DMS153 treated with DMSO at 0.1 percent for 48 hours (cell line): ENCODE data around the gene CASZ1.

Experiments
- DNase-seq: peaks from one replicate; lab custom pipeline; 2025; ENCODE audit not compliant: unreplicated experiment; lab: John Stamatoyannopoulos, UW

CASZ1 gene

DNA sequence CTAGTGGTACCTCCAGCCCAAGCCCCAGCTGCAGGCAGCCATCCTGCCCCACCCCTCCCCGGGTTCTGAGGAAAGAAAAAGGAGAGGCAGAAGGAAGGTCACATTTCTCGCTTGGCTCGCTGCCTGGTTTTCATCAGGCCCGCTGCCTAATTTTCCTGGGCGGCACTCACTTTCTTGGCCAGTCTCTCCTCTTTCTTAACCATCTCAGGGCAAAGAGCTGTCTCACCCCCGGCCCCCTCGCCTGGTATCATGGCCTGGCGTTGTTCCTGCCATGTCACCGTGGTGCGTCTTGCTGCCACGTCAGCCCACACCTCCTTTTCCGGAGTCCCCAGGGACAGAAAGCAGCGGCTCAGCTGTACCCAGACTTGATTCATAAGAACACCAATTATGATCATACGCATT is 26.6 kb upstream of the CASZ1 start:
- no peak for DNase-seq

DNA sequence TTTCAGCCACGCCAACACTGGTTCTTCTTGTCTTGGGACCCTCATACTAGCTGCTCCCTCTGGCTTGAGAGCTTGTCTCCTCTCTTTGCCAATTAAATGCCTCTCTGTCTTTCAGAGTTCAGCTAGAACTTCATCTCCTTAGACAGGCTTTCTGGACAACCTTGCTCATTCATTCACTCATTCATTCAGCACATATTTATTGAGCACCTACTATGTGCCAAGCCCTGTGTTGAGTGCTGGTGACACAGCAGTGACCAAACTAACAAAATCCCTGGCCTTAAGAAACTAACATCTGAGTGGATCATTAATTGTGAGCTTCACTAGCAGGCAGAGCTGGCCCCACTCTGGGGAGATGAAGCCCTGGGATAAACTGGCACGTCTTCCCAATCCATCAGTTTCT is 24.9 kb upstream of the CASZ1 start:
- no peak for DNase-seq

DNA sequence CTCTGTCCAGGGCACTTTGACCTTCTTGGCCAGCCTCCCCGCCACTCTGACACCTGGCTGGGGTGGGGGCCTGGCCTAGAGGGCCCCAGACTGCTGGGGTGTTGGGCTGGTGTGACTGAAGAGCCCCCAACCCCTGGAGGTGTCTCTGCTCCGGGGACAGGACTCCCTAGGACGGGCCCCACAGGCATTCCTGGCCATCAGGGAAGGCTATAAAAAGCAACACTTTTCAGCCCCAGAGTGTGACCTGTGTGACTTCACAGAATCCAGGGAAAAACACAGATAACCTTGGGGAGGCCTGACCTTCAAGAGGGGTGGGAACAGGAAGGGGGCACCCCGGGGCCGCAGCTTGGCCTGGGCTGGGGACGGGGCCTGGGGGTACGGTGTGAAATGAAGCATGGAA is 24.0 kb upstream of the CASZ1 start:
- no peak for DNase-seq

DNA sequence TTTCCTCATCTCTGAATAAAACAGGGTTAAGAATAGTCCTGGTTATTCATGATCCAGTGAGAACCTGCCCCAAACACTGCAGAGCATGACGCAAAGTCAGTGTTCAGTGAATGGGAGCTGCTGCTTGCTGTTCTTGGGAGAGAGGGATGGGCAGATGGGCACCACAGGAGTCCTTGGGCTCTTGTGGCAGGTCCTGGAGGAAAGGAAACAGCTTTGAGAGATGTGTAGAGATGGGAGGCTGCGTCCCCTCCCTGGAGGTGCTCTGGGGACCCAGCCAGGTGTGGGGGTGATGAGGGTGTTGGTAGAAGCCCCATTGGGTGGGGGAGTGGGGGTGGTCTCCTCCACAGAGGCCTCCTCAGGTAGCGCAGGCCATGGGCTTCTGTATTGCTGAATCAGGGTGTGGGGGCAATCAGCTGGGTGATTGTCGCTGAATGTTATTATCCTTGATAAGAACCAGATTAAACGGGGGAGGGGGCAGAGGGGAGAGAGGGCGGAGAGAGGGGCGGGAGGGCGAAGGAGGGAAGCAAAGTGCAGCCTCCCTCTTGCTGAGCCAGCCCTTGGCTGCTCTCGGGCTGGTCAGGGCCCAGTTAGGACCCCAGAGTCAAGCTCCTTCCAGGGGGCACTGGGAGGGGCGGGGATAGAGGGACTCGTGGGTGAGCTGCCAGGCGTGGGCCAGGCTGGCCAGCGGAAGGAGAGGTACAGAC is 22.9 kb upstream of the CASZ1 start:
- DNase-seq, result no peak

DNA sequence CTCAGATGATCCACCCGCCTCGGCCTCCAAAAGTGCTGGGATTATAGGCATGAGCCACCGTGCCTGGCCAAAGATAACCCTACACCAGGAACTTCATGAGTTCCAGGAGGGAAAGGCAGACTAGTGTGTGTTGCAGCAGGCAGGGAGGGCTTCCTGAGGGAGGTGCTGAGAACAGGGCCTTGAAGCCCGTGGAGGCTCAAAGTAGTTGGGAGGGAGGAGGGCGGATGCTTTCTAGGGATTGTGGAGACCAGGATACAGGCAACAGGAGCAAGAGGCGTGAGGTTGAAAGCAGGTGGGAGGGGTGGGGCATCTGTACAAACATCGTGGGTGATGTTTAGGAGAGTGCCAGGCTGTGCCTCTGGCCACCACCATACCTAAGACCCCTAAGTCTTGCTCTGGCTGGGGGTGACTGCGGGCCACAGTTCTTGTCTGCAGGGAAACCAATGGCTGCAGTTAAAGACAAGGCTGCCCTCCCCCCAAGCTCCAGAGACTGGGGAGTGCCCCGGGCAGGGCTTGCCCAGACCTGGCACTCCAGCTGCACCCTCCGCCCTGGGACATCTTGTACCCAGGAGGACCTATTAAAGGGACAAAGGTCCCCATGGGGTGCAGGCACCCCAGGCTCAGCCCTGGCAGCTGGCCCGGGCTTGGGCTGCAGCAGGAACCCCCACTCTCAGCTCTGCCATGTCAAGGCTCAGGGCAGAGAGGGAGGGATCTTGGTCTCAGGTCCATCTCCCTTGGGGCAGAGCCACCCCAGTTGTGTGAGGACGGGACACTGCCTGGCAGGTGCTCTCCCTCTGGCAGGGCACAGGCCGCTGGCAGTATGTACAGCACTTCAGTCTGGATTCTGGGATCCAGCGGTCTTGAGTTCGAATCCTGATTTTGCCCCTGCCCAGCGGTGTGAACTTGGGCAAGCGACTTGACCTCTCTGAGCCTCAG is 22.1 kb upstream of the CASZ1 start:
- DNase-seq, result no peak

DNA sequence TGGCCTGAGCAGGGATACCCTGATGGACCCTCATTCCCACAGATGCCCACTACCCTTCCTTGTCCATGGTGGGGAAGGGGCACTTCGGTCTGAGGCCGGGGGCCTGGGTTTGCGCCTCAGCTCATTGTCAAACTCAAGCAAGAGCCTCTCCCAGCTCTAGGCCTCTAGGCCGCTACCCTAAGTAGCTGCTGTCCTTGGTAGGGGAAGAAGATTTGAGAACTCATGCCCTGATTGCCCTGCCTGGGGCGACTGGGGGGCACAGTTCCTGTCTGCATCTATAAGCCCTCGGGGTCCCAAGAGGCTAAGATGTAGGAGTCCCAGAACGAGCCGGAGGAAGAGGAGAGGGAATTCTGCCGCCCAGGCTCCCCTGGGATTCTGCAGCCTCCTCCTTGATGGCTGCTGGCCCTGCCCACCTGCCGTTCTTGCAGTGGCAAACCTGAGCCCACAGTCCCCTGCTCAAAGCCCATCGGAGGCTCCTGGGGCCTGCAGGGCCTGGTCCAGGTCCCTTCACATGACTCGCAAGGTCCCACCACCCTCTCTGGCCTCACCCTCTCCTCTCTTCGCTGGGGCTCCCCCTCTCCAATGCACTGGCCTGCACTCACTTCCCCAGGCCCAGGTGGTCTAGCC is 20.4 kb upstream of the CASZ1 start:
- DNase-seq, result no peak

DNA sequence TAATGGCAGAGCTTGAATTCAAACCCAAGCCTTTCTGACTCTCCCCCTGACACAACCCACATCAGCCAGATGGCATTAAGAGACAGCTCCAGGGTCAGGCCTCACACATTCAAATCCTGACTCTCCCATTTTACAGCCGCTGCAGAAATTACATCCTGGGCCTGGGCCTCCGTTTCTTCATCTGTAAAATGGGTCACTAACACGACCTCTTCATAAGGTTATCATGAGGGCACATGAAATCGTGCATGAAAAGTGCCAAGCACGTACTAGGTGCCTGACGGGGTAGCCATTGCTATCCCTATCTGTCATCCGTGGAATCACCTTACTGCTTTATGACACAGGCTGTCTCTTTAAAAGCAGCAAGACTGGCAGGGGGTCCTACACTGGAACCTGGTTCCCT is 19.8 kb upstream of the CASZ1 start:
- DNase-seq, result no peak

DNA sequence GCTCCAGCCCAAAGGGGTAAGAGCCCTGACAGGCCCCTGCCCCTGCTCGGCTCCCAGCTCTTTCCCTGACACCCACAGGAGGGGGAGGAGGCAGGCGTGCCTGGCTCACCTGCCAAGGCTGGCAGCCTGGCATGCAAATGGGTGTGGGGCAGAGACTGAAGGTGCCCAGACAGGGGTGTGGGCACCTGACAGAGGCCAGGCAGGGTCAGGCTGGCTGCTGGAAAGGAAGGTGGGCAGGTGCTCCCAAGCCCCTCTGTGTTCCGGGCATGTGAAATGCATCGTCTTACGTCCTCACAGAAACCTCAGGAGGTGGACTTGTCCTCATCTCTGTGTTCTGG is 19.4 kb upstream of the CASZ1 start:
- DNase-seq, result no peak

DNA sequence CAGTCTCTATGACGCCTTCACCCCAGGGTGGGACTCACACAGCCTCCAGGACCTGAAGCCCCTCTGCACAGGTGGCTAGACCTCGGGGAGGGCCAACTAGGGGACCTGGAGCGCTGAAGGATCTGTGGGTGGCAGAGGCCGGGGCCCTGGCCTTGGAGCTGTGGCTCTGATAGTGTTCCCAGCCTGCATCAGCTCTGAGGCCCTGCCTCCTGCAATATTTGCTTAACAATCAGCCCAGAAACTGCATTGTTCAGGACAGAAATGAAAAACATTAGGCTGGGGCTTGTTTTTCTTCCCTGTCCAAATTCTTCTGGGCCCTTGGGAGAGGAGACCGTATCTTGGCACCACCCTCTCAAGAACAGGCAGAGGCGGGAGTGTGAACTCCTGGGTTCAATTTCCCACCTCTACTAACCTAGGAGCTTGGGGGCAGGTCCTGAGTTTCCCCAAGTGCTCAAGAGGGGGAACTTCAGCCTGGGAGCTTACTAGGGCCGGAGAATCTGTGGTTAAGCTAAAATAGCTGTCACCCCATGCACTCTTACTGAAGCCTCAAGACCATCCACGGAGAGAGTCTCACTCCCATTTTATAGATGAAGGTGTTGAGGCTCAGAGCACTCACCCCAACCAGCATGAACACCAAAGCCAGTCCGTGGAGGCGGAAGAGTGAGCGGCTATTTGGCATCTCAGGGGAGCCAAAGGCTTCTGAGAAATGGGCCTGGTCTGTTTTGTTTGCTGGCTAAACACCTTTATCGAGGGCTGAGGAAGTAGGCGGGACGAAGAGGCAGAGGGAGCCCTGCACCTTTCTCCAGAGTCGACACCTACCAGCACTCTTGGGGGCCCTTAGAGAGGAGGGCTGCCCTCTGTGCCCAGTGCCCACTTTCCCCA is 18.8 kb upstream of the CASZ1 start:
- peak; percentile 27 for DNase-seq

DNA sequence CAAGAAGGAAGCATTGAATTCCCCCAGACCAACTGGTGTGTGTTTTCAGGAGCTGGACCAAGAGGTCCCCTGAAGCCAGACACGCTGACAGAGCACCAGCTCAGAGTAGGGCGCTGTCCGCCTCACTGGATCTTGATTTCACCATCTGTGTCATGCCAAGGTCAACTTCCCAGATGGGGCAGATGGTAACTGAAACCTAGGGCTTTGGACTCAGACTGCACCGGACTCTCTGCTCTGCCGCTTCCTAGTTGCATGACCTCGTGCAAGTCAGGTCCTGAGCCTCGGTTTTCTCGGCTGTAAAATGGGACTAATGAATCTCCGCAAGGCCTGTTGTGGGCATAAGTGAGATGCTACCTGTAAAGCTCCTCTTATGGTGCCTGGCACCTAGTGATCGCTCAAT is 17.9 kb upstream of the CASZ1 start:
- no peak for DNase-seq

DNA sequence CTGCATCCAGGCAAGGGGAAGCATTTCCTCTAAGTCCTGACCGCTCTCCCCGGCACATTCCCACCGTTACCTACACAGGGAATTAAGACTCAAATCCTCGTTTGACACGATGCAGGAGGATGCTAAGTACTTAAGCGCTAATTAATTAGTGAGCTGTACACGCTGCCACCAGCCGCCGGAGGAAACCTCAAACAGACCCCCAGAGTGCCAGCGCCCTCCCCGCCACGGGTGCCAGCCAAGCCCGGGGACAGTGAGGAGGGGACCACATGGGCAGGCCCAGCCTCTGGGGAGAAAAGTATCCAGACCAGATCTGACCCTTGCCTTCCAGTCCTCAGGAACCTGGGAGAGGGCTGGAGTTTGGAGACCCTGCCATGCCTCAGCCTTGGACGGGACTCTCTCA is 17.4 kb upstream of the CASZ1 start:
- no peak for DNase-seq

DNA sequence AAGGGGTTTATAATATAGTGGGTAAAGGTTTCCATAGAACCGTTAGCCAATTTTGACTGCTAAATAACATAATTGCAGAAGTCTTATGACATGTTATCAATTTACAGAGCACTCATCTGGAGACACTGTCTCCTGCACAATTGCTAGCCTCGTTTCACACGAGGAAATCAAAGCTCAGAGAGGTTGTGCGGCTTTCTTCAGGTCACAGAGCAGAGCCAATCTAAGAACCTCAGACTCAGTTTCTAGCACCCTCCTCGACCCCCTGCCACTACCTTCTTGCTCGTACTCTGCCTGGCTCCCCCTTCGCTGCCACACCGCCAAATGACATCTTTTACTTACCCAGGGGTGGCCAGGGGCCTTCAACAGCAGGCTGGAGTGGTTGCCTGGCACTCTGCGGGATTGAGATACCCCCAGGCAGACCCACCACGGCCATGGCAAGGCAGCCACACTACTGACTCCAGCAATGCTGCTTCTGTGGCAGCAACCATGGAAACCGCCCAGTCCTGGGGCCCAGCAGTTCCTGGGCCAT is 16.0 kb upstream of the CASZ1 start:
- no peak for DNase-seq

DNA sequence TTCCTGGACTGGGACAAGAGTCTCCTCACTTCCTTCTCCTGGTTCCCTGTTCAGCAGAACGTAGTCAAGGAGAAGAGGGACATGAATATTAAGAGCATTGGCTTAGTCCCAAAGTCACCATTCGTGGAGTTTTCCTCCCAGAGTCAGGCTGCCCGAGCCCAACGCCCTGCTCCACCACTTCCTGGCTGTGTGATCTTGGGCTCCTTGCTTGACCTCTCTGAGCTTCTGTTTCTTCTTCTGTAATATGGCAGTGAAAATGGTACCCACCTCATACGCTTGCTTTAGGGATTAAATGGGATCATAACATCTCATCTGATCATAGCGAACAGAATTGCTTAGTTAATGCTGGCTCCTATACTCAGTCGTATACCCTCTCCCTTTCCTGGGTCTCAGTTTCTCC is 12.0 kb upstream of the CASZ1 start:
- DNase-seq, result no peak

DNA sequence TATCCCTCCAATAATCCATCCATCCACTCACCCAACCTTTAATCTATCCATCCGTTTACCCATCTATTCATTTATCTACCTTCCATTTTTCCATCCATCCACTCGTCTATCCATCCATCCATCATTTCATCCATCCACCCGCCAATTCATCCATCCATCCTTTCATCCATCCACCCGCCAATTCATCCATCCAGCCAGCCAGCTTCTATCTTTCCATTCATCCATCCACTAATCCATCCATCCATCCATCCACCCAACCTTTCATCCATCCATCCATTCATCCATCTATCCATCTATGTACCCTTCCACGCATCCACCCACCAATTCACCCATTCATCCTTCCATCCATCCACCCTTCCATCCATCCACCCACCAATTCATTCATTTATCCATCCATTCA is 10.5 kb upstream of the CASZ1 start:
- no peak for DNase-seq

DNA sequence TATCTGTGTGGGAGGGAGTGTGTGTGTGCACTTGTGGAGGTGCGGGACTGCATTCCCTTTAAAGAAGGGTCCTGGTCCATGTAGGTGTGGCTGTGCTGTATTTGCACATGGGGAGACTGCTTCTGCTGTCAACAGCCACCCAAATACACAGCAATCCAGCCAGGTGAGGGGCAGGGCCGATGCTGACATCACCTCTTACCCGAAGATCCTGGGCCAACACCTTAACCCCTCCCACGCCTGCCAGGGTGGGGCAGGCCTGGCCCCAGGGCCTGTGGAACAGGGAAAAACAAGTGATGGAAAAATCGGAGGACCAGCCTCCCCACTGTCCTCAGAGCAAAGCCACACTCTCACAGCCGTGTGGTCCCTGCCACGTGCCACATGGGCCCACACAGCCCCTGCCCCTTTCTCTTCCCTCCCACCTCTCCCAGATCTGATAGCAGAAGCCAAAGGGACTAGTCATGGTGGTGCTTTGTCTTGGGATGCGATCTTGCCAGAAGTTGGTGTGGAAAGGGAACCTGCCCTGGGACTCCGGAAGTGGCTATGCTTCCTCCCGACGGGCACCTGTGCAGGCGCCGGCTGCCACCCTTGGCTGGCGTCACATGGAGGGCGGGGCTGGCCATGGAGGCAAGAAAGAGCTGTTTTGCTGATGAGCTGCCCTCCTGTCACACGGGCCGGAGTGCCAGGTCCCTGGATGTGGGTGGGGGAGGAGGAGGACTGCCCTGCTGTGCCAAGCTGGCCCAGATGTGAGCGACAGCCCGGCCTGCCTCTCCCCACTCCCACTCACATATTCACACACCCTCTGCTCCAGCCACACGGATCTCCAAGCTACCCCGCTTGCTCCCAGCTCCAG is 7.8 kb upstream of the CASZ1 start:
- peak; percentile 89 for DNase-seq

DNA sequence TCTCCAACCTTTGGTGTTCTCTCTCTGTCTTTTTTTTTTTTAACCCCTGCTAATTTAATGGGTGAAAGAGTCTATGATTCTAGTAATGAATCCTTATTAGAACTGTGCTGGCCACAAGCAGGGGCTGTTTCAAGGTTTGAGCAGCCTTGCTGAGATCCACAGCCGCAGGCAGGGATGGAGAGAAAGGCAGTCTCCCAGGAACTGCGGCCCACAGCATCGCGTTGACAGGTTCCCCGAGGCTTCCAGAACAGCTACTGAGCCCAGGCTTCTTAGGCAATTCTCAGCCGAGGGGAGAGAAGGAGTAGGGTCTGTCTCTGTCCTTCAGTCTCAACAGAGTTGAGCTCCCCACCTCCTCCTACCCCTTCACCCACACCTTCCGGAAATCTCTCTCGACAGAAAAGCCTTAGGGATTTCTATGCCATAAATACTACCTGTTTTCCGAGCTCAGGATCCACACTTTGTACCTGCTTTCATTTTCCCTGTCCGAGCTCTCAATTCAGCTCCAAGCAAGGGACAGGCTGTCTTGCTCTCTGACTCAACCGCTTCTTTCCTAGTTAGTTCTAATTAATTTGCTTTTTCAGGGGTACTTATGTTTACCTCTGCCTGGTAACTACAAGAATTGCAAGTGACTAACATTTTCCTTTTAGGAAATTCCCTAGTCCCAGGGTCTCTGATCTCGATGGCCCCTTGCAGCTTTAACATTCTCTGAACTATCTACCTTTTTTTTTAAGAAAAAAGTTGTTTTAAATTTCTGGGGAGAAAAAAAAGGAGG is 6.7 kb upstream of the CASZ1 start:
- peak; percentile 49 for DNase-seq

DNA sequence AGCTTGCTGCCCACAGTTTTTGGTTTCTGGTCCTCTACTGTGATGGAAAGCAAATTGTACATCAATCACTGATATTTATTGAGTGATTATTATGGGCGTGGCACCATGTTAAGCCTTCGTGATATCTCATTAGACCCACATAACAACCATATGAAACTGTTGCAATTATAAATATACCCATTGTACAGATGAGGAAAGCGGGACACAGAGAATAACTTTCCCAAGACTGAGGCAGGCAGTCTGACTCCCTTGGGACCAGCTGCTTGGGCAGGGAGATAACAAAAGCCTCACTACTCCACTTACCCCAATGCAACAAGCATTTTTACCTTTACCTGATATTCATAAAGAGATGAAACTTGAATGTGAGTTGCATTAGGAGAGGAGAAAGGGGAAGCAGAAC is 4.3 kb upstream of the CASZ1 start:
- no peak for DNase-seq

DNA sequence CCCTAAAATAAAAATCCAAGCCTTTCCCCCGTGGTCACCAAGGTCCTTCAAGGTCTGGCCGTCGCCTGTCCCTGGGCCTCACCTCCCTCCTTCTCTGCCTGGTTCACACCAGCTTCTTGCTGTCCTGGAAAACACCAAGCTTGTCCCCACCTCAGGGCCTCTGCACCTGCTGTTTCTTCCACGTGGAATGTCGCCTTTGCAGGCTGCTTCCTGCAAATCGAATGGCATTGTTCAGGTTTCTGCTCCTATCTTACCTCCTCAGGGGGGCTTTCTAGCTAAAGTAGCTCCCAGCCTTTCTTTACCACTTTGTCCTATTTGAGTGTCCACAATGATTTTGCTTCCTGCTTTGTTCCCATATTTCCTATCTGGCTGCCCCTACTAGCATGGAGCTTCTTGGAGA is 3.3 kb upstream of the CASZ1 start:
- no peak for DNase-seq

DNA sequence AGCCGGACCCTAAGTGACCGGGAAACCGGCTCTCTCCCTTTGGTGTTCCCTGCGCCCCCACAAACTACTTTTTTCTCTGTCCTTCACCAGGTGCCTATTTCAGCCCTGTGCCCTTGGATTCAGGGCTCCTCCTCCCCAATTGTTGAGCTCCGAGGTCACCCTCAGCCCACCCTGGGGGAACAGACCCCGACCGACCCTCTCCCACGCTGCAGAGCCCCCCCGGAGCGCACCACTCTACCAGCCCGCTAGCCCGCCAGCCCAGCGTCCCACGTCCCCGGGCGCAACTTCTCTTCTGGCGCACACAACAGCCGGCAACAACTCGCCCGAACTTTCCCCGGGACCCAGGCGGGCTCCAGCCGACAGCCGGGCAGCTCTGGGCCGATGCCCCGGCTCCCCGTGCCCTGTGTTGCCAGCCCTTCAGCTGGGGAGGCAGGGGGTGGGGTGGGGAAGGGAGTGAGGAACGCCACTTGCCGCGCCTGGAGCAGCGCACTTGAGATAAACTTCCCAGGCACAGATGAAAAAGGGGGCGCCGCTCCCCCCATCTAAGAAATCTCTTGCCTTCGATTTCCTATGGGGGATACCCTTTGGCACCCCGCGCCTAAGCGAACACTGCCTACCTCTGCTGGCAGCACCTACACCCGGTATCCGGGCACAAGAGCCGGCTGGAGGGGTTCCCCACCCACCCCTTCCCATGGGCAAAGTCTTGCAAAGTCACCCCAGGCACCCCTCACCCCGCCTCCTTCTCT is 997 bp downstream of the CASZ1 start:
- no peak for DNase-seq
